GM12878 (cell line): Measurements from ENCODE around the gene CAMKK1. TPM values are rescaled to one million over a fixed set of nuclear protein-coding genes. Genes with fewer than 3 reads are reported as not detected.

Source experiments
- BACH1 ChIP-seq: fragments of 450-650 bp; IDR thresholded peaks from 2 replicates; pipeline ENCODE4 v1.6.1; 2017; ENCODE audit warnings: mild to moderate bottlenecking, borderline replicate concordance
- CHD2 ChIP-seq: IDR thresholded peaks from 2 replicates; pipeline ENCODE4 v1.6.1; 2011; ENCODE audit warnings: low read depth, low read length, improper control_type of control experiment, borderline replicate concordance
- ESRRA ChIP-seq: IDR thresholded peaks from 2 replicates; pipeline ENCODE4 v1.6.1; 2012; ENCODE audit warnings: mild to moderate bottlenecking, low read length, improper control_type of control experiment
- FOXK2 ChIP-seq: fragments of 450-650 bp; IDR thresholded peaks from 2 replicates; pipeline ENCODE4 v1.6.1; 2017; ENCODE audit warnings: mild to moderate bottlenecking, moderate library complexity
- HDAC2 ChIP-seq: fragments of 200-600 bp; sonication (generic); IDR thresholded peaks from 2 replicates; pipeline ENCODE4 v1.6.1; 2017
- IKZF1 ChIP-seq: fragments of 450-650 bp; conservative IDR thresholded peaks from 2 replicates; pipeline ENCODE4 v1.6.1; 2017; ENCODE audit warnings: antibody characterized with exemption, mild to moderate bottlenecking
- IRF4 ChIP-seq: IDR thresholded peaks from 2 replicates; pipeline ENCODE4 v1.6.1; 2011; ENCODE audit warnings: low read depth, low read length
- KAT2A ChIP-seq: conservative IDR thresholded peaks from 2 replicates; pipeline ENCODE4 v1.6.1; 2011; ENCODE audit warnings: low read depth, low read length; ENCODE audit not compliant: control insufficient read depth
- MEF2B ChIP-seq: fragments of 450-650 bp; IDR thresholded peaks from 2 replicates; pipeline ENCODE4 v1.6.1; 2018; ENCODE audit warnings: mild to moderate bottlenecking, moderate library complexity; ENCODE audit not compliant: partially characterized antibody, poor library complexity, severe bottlenecking
- NFXL1 ChIP-seq: fragments of 450-650 bp; IDR thresholded peaks from 2 replicates; pipeline ENCODE4 v1.6.1; 2017; ENCODE audit warnings: antibody characterized with exemption, mild to moderate bottlenecking, borderline replicate concordance
- NR2C1 ChIP-seq: fragments of 450-650 bp; IDR thresholded peaks from 2 replicates; pipeline ENCODE4 v1.6.1; 2017; ENCODE audit warnings: antibody characterized with exemption, mild to moderate bottlenecking, moderate library complexity
- NR2F1 ChIP-seq: fragments of 450-650 bp; conservative IDR thresholded peaks from 2 replicates; pipeline ENCODE4 v1.6.1; 2017; ENCODE audit warnings: mild to moderate bottlenecking
- RAD21 ChIP-seq: IDR thresholded peaks from 2 replicates; pipeline ENCODE4 v1.6.1; 2011; ENCODE audit warnings: mild to moderate bottlenecking, low read depth, low read length, moderate library complexity; ENCODE audit not compliant: insufficient read depth
- RUNX3 ChIP-seq: IDR thresholded peaks from 2 replicates; pipeline ENCODE4 v1.6.1; 2012; ENCODE audit warnings: low read length, inconsistent platforms
- SMARCA5 ChIP-seq: fragments of 450-650 bp; IDR thresholded peaks from 2 replicates; pipeline ENCODE4 v1.6.1; 2017; ENCODE audit warnings: mild to moderate bottlenecking
- SREBF1 ChIP-seq: IDR thresholded peaks from 2 replicates; pipeline ENCODE4 v1.6.1; 2012; ENCODE audit warnings: mild to moderate bottlenecking, low read length
- TBL1XR1 ChIP-seq: IDR thresholded peaks from 2 replicates; pipeline ENCODE4 v1.6.1; 2012; ENCODE audit warnings: low read depth, low read length, improper control_type of control experiment
- TCF12 ChIP-seq: IDR thresholded peaks from 2 replicates; pipeline ENCODE4 v1.6.1; 2011; ENCODE audit warnings: low read depth, mild to moderate bottlenecking, low read length
- YY1 ChIP-seq: IDR thresholded peaks from 2 replicates; pipeline ENCODE4 v1.6.1; 2011; ENCODE audit warnings: low read depth, mild to moderate bottlenecking, low read length
- polyA plus RNA-seq, 11 experiments: library from polyadenylated mRNA; depleted of rRNA in 4 of 11; unstranded in 6 of 11; stranded (reverse) in 5 of 11; fragments of >200 nt; fragmentation: Nextera tagmentation in 4 of 11; fragmentation: Illumina TruSeq in 1 of 11; extraction: Ambion mirVana in 4 of 11; extraction: Trizol in 1 of 11; gene quantifications; 1 replicate in 1 of 11; 2 replicates in 10 of 11; pipeline versions ENCODE4 v1.2.1 to v1.2.3, GENCODE V29; 2011 to 2016; ENCODE audit warnings: inconsistent platforms in 2 of 11, missing spikeins in 2 of 11, low read depth in 1 of 11
- total RNA-seq, 4 experiments: library from RNA; depleted of rRNA in 3 of 4; stranded (reverse); fragments of >200 nt in 3 of 4; fragmentation: Illumina TruSeq in 1 of 4; extraction: Trizol in 1 of 4; gene quantifications; 2 replicates each; pipeline versions ENCODE4 v1.2.1 to v1.2.3, GENCODE V29; 2013 to 2021
- TF ChIP-seq, protein P1 (sequence below): fragments of 450-650 bp; IDR thresholded peaks from 2 replicates; pipeline ENCODE4 v1.6.1; 2016; ENCODE audit warnings: mild to moderate bottlenecking
- TF ChIP-seq, protein P2 (sequence below): IDR thresholded peaks from 2 replicates; pipeline ENCODE4 v1.6.1; 2012; ENCODE audit warnings: low read depth, low read length, improper control_type of control experiment
- TF ChIP-seq, protein P3 (sequence below): fragments of 450-650 bp; IDR thresholded peaks from 2 replicates; pipeline ENCODE4 v1.6.1; 2017; ENCODE audit warnings: mild to moderate bottlenecking, low read depth, inconsistent platforms; ENCODE audit not compliant: poor library complexity, severe bottlenecking
- TF ChIP-seq, protein P4 (sequence below): fragments of 450-650 bp; formaldehyde crosslinking; IDR thresholded peaks from 2 replicates; pipeline ENCODE4 v1.4.0; 2020; ENCODE audit warnings: mild to moderate bottlenecking, moderate library complexity

CAMKK1 gene
- total and polyA plus RNA-seq, 10 of the 15 experiments (the other 5 are each of a cell fraction or from before 2014, with no cell fraction given) = 0.06 to 0.84 (median 0.37) TPM

DNA sequence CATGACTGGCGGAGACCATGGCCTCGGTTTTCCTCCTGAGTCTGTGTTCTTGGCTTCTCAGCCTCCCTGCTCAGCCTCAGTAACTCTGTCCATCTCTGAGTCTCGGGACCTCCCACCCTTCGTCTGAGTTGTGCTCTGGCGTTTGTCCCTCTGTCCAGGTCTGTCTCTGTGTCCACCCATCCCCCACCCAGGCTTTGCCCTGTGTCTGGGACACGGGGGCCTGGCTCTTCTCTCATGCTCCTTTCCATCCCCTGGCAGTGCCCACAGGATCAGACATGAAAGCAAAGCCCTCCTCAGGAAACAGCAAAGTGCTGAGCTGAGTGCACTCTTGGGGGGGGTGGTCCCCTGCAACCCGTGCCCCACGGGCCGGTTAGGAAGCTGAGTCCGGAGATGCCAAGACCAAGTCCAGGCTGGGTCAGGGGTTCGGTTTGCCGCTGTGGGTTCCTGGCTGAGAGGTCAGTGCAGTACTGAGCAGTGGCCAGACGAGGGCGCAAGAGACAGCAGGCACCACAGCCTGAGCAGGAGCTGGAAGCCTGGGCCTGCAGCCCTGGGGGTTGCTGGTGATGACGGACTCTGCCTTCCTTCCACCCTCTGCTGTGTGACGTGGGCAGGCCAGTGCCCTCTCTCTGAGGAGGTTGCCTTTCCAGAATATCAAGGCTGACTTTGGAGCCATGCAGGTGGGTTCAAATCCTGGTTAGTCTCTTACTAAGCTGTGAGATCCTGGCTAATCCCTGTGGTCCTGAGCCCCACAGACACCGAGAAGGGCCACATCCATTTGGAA, 20.9 kb upstream of the CAMKK1 start (continued):
- TF ChIP-seq RAD21 (peak; percentile 88), IKZF1 (0 out of 2 replicates have a peak, but pooled peaks have one; percentile 68), MEF2B (peak; percentile 17), HDAC2 (no peak), YY1 (peak; percentile 75; the same call in 1 of the 2 replicates), NFXL1 (no peak), TCF12 (0 out of 2 replicates have a peak, but pooled peaks have one; percentile 44), IRF4 (peak; percentile 10; the same call in 1 of the 2 replicates), SREBF1 (no peak), ESRRA (no peak), TBL1XR1 (no peak; the same call in 1 of the 2 replicates), SMARCA5 (peak; percentile 92; the same call in 1 of the 2 replicates), BACH1 (0 out of 2 replicates have a peak, but pooled peaks have one; percentile 29), NR2C1 (no peak; the same call in 1 of the 2 replicates), NR2F1 (peak; percentile 59), FOXK2 (no peak), KAT2A (no peak), RUNX3 (peak; percentile 20), CHD2 (no peak)
- TF ChIP-seq, protein P1, sequence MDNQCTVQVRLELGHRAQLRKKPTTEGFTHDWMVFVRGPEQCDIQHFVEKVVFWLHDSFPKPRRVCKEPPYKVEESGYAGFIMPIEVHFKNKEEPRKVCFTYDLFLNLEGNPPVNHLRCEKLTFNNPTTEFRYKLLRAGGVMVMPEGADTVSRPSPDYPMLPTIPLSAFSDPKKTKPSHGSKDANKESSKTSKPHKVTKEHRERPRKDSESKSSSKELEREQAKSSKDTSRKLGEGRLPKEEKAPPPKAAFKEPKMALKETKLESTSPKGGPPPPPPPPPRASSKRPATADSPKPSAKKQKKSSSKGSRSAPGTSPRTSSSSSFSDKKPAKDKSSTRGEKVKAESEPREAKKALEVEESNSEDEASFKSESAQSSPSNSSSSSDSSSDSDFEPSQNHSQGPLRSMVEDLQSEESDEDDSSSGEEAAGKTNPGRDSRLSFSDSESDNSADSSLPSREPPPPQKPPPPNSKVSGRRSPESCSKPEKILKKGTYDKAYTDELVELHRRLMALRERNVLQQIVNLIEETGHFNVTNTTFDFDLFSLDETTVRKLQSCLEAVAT = peak; percentile 49; the same call in 1 of the 2 replicates
- TF ChIP-seq, protein P2, sequence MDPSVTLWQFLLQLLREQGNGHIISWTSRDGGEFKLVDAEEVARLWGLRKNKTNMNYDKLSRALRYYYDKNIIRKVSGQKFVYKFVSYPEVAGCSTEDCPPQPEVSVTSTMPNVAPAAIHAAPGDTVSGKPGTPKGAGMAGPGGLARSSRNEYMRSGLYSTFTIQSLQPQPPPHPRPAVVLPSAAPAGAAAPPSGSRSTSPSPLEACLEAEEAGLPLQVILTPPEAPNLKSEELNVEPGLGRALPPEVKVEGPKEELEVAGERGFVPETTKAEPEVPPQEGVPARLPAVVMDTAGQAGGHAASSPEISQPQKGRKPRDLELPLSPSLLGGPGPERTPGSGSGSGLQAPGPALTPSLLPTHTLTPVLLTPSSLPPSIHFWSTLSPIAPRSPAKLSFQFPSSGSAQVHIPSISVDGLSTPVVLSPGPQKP = no peak
- TF ChIP-seq, protein P3, sequence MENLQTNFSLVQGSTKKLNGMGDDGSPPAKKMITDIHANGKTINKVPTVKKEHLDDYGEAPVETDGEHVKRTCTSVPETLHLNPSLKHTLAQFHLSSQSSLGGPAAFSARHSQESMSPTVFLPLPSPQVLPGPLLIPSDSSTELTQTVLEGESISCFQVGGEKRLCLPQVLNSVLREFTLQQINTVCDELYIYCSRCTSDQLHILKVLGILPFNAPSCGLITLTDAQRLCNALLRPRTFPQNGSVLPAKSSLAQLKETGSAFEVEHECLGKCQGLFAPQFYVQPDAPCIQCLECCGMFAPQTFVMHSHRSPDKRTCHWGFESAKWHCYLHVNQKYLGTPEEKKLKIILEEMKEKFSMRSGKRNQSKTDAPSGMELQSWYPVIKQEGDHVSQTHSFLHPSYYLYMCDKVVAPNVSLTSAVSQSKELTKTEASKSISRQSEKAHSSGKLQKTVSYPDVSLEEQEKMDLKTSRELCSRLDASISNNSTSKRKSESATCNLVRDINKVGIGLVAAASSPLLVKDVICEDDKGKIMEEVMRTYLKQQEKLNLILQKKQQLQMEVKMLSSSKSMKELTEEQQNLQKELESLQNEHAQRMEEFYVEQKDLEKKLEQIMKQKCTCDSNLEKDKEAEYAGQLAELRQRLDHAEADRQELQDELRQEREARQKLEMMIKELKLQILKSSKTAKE = no peak
- TF ChIP-seq, protein P4, sequence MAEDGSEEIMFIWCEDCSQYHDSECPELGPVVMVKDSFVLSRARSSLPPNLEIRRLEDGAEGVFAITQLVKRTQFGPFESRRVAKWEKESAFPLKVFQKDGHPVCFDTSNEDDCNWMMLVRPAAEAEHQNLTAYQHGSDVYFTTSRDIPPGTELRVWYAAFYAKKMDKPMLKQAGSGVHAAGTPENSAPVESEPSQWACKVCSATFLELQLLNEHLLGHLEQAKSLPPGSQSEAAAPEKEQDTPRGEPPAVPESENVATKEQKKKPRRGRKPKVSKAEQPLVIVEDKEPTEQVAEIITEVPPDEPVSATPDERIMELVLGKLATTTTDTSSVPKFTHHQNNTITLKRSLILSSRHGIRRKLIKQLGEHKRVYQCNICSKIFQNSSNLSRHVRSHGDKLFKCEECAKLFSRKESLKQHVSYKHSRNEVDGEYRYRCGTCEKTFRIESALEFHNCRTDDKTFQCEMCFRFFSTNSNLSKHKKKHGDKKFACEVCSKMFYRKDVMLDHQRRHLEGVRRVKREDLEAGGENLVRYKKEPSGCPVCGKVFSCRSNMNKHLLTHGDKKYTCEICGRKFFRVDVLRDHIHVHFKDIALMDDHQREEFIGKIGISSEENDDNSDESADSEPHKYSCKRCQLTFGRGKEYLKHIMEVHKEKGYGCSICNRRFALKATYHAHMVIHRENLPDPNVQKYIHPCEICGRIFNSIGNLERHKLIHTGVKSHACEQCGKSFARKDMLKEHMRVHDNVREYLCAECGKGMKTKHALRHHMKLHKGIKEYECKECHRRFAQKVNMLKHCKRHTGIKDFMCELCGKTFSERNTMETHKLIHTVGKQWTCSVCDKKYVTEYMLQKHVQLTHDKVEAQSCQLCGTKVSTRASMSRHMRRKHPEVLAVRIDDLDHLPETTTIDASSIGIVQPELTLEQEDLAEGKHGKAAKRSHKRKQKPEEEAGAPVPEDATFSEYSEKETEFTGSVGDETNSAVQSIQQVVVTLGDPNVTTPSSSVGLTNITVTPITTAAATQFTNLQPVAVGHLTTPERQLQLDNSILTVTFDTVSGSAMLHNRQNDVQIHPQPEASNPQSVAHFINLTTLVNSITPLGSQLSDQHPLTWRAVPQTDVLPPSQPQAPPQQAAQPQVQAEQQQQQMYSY = no peak
